Aorta (tissue), 5 donors: ENCODE data around the gene PTGDS. TPM values are rescaled to one million over a fixed set of nuclear protein-coding genes. Genes with fewer than 3 reads are reported as not detected.

Source experiments
- ATAC-seq: fragments of 200-7000 bp; cut with Tn5 transposase; one replicate; pipeline ENCODE4 v1.9.1; 2022; ENCODE audit warnings: moderate library complexity; ENCODE audit not compliant: low FRiP score
- DNase-seq, 2 donors: peaks; one replicate each; pipeline ENCODE4 v3.0.0-alpha.2; 2020
- H3K27ac ChIP-seq, 2 donors: one replicate each; pipeline ENCODE4 v1.5.1; 2013; ENCODE audit warnings: low read length in 2 of 2, mild to moderate bottlenecking in 2 of 2, moderate library complexity in 2 of 2, control low read depth in 1 of 2, inconsistent platforms in 1 of 2, low read depth in 1 of 2
- H3K27me3 ChIP-seq, 2 donors: one replicate each; pipeline ENCODE4 v1.6.1; 2013; ENCODE audit warnings: control low read depth in 1 of 2, low read length in 1 of 2, mild to moderate bottlenecking in 1 of 2, moderate library complexity in 1 of 2; ENCODE audit not compliant: insufficient read depth in 2 of 2, control insufficient read depth in 1 of 2
- H3K36me3 ChIP-seq, 2 donors: one replicate each; pipeline ENCODE4 v1.6.1; 2013; ENCODE audit warnings: control low read depth in 1 of 2, low read length in 1 of 2, mild to moderate bottlenecking in 1 of 2; ENCODE audit not compliant: insufficient read depth in 2 of 2, control insufficient read depth in 1 of 2
- H3K4me1 ChIP-seq, 2 donors: one replicate each; pipeline ENCODE4 v1.6.1; 2013; ENCODE audit warnings: low read length in 2 of 2, control low read depth in 1 of 2, mild to moderate bottlenecking in 1 of 2, moderate library complexity in 1 of 2; ENCODE audit not compliant: insufficient read depth in 2 of 2, control insufficient read depth in 1 of 2
- H3K4me3 ChIP-seq, 2 donors: one replicate each; pipeline ENCODE4 v1.5.1; 2013; ENCODE audit warnings: low read length in 2 of 2, control low read depth in 1 of 2, mild to moderate bottlenecking in 1 of 2
- H3K9me3 ChIP-seq: one replicate; pipeline ENCODE4 v1.6.1; 2013; ENCODE audit warnings: mild to moderate bottlenecking, low read length; ENCODE audit not compliant: control insufficient read depth
- WGBS, 2 donors: extraction: QIAGEN DNeasy Blood & Tissue Kit; methylation state at CpG; one replicate each; pipeline ENCODE4 v1.1.7; 2013; 5-methylcytosine and 5-hydroxymethylcytosine counted together
- intact Hi-C, 2 donors: fragments of 100-400 bp; cut with DNase I; formaldehyde crosslinking; loops; one replicate each; pipeline versions ENCODE4 v1.14.2 to v1.15.0; 2022
- polyA plus RNA-seq, 2 donors: library from polyadenylated mRNA; stranded (reverse); fragments of 200-250 nt; gene quantifications; one replicate each; pipeline ENCODE4 v1.2.3, GENCODE V29; 2013
- total RNA-seq, 2 donors: library from RNA; stranded (reverse); fragmentation: NEBNext Ultra II Directional; extraction: Animal tissue kit (Norgen Biotek cat#: 25700); gene quantifications; one replicate each; pipeline ENCODE4 v1.2.1, GENCODE V29; 2021
- donor health status: healthy with polysubstance abuse.
- donor health status: Bipolar disorder and iron deficiency.
- donor health status: DM: no; HTN: no; CAD: no.
- donor health status: DM: no; HTN: no; CAD: no.
- donor health status: DM: yes; HTN: yes; CAD: no.

PTGDS gene
- total and polyA plus RNA-seq, 4 donors = 12.2 to 145 (median 71.0) TPM

DNA sequence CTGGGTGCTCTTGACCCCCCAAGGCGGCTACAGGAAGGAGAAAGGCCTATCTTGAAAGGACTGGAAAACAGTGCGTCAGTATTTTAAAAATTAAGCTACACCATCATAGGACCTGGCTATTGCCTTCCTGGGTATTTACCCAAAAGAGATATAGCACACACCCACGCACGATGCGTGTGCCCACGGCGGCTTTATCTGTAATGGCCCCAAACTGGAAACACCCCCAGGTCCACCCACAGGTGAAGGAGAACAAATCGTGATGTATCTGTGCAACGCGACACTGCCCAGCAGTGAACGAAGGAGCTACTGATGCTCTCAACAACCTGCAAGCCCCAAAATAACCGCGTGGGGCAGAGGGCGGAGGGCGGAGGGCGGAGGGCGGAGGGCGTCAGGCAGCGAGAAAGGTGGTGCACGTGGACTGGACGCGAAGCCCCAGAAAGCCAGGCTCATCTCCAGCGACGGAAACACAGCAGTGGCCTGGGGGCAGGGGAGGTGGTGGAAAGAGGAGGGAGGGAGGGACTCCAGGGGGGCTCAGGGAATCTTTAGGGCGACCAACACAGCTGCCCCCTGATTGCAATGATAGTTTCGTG lies 12.4 kb upstream of the PTGDS start:
- no peaks in the 10 kb centered on the region for H3K27me3 ChIP-seq
- H3K9me3 ChIP-seq = no peaks in the 10 kb centered on the region
- no peak overlapping the region for H3K27ac ChIP-seq
- ATAC-seq (no peak), DNase-seq (no peak)
- no peak overlapping the region for H3K4me3 ChIP-seq
- no peaks in the 10 kb centered on the region for H3K36me3 ChIP-seq
- no peaks in the 10 kb centered on the region for H3K4me1 ChIP-seq
- WGBS, 2 donors = 91% methylated on average over 26 of the region's 26 CpGs
- intact Hi-C loops = no loop called here

DNA sequence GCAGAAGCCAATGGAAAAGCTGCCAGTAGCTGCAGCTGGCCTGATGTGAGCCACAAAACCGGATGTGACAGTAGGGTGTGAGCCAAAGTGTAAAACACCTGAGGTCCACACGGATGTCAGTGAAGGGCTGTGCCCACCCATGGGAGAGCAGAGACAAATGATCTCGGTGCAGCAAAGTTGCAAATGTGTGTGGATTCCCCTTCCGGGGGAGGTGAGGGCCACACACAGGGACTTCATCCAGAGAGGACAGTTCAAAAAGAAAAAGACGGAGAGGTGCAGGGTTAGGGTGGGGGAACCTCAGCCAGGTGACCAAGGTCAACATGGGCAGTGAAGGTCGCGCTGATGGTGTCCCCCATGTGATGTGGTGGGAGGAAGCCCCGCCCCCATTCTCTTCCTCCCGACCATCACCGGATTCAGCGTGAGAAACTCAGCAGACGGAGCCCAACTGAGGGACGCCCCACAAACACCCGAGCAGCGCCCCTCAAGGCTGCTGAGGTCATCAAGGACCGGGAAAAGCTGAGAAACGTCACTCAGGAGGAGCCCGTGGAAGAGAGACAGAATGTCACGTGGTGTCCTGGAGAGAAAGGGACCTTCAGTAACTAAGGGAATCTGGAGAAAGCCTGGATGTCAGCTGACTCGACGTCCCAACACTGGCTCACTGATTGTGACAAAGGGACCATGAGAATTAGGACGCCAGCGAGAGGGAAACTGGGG lies 11.4 kb upstream of the PTGDS start:
- ATAC-seq (no peak), DNase-seq (no peak)
- H3K4me3 ChIP-seq = no peak overlapping the region
- H3K27me3 ChIP-seq = no peaks in the 10 kb centered on the region
- no peaks in the 10 kb centered on the region for H3K4me1 ChIP-seq
- intact Hi-C loops = no loop called here
- 30 to 31% methylated on average over 23 of the region's 23 CpGs for WGBS, 2 donors
- no peaks in the 10 kb centered on the region for H3K36me3 ChIP-seq
- no peak overlapping the region for H3K27ac ChIP-seq
- H3K9me3 ChIP-seq = no peaks in the 10 kb centered on the region

DNA sequence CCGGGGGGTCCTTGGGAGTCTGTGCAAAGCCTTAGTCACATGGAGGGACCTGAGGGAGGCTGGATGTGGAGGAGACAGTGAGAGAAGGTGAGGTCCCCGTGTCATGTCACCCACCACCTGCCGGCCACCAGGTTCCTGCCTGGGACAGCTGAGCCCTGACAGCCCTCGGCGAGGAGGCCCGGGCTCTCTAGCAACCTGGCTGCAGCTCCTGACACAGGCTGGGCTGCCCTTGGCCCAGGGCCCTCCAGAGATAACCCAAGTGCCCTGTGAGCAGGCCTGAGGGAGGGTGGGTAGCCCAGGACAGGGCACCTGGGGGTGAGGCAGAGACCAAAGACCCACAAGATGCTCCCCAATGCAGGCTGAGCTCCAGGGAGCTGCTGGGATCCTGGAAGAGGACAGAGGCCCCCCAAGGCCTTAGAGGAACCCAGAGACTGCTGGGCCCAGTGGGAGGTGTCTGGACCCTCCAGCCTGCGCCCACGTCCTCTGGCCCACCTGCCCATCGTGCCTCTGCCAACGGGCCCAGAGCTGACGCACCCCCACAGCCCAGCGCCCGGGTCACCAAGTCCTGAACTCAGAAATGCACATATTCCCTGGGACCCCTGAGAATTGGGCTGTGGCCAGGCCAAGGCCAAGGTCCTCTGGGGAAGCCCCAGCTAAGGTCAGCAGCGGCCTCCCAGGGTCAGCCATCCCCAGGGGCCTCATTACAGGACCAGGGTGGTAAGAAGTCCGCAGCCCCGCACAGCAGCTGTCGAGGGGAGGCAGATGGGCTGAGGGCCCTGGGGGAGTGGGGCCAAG lies 8.8 kb upstream of the PTGDS start:
- intact Hi-C loops = no loop called here
- Histone ChIP-seq H3K27me3 (no peaks in the 10 kb centered on the region), H3K4me1 (no peaks in the 10 kb centered on the region), H3K9me3 (no peaks in the 10 kb centered on the region), H3K36me3 (no peaks in the 10 kb centered on the region), H3K4me3 (no peak overlapping the region), H3K27ac (no peak overlapping the region)
- DNase-seq (no peak), ATAC-seq (no peak)
- 84 to 86% methylated on average over 17 of the region's 17 CpGs for WGBS, 2 donors

DNA sequence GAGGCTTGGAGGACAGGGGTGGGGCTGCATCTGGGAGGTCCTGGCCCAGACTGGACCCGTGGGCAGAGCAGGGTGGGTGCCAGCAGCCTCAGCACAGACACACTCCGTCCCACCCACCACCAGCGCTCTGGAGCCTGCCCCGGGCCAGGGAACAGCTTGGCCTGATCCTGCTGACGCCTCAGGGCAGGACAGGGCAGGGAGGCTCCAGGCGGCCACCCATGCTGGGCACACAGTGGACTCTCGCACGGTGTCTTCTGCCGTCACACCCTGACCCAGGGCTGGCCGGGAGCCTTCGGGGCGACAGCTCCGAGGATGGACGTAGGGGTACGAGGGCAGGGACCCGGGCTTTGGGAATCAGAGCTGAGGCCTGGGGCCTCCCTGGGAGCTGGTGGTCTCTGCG lies 8.2 kb upstream of the PTGDS start:
- H3K4me3 ChIP-seq = no peak overlapping the region
- DNase-seq (no peak), ATAC-seq (no peak)
- intact Hi-C loops = no loop called here
- H3K27ac ChIP-seq = no peak overlapping the region
- H3K36me3 ChIP-seq = no peaks in the 10 kb centered on the region
- no peaks in the 10 kb centered on the region for H3K27me3 ChIP-seq
- no peaks in the 10 kb centered on the region for H3K4me1 ChIP-seq
- H3K9me3 ChIP-seq = no peaks in the 10 kb centered on the region
- 86 to 87% methylated on average over 17 of the region's 17 CpGs for WGBS, 2 donors

DNA sequence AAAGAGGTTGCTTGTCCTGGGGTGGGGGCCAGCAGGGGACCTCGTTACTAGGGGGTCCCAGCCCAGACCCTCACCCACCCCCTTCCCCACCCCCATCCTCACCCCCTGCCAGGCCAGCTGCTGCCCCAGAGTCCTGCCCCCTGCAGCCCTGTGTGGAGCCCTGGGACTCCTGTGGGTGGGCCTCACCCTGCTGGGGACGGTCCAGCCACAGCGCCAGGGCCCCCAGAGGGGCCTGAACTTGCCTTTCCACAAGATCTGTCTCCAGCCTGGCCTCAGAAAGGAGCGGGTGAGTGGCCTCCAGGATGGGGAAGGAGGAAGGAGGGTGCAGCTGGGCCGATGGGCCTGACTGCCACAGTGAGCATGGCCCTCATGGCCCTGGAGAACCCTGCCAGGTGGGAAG lies 7.5 kb upstream of the PTGDS start:
- H3K27ac ChIP-seq = no peak overlapping the region
- H3K4me3 ChIP-seq = no peak overlapping the region
- 83 to 84% methylated on average over 5 of the region's 5 CpGs for WGBS, 2 donors
- ATAC-seq (no peak), DNase-seq (no peak)
- H3K9me3 ChIP-seq = no peaks in the 10 kb centered on the region
- no peaks in the 10 kb centered on the region for H3K4me1 ChIP-seq
- no peaks in the 10 kb centered on the region for H3K27me3 ChIP-seq
- H3K36me3 ChIP-seq = no peaks in the 10 kb centered on the region
- intact Hi-C loops = no loop called here

DNA sequence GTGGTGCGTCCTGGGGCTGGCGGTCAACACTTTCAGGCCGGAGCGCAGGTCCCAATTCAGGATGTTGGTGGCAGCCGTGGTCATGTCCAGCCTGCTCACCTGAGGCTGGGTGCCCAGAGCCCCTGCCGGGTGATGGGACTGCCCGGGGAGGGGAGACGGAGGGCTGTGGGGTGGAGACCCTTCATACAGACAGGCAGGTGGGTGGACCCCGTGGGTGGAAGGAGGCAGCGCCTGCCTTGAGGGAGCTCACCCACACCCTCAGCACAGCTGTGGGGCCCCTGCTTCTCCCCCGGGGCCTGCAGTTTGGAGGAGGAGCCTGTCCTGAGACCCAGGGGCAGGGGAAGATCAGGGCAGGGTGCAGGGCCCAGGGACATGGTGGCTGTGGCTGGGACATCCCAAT lies 6.9 kb upstream of the PTGDS start:
- Histone ChIP-seq H3K9me3 (no peaks in the 10 kb centered on the region), H3K27me3 (no peaks in the 10 kb centered on the region), H3K4me1 (no peaks in the 10 kb centered on the region), H3K36me3 (no peaks in the 10 kb centered on the region), H3K4me3 (no peak overlapping the region), H3K27ac (no peak overlapping the region)
- 87 to 94% methylated on average over 11 of the region's 11 CpGs for WGBS, 2 donors
- DNase-seq (no peak), ATAC-seq (no peak)
- intact Hi-C loops = no loop called here

DNA sequence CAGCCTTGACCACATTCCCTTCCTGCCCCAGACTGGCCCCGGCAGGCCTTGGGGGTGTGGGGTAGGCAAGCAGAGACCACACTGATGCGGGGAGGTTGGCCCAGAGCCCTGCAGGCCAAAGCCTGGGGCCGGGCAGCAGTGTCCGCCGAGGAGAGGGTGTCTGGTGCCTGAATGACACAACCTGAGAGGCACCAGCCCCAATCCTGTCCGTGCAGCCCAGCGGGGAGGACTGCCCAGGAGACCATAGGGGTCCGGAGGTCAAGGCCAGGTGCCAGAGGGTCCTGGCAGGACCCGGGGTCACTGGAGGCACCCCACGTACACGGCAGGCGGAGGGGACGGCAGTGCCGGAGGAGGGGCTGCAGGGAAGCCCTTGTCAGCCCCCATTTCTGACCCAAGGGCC lies 5.6 kb upstream of the PTGDS start:
- WGBS, 2 donors = 81 to 83% methylated on average over 14 of the region's 14 CpGs
- intact Hi-C loops = no loop called here
- Histone ChIP-seq H3K4me1 (no peaks in the 10 kb centered on the region), H3K4me3 (no peak overlapping the region), H3K9me3 (no peaks in the 10 kb centered on the region), H3K27me3 (no peaks in the 10 kb centered on the region), H3K36me3 (no peaks in the 10 kb centered on the region), H3K27ac (no peak overlapping the region)
- DNase-seq (no peak), ATAC-seq (no peak)

DNA sequence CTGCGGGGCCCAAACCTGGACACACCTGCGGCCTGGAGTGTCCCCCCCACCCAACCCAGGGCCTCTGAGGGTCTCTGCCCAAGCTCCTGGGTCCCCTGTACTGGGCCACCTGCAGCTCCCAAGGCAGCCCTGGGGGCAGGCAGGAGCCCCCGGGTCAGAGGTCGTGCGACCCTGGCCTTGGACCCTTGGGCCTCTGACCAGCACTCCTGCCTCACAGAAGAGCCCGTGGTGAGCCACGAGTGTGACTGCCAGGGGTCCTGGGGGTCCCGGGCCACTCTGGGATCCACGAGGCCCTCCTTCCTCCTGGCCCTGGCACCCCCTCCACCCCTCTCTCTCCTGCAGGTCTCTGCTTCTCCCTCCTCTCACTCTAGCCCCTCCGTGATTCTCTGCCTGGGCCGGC lies 5.0 kb upstream of the PTGDS start:
- Histone ChIP-seq H3K4me3 (no peak overlapping the region), H3K4me1 (no peaks in the 10 kb centered on the region)

DNA sequence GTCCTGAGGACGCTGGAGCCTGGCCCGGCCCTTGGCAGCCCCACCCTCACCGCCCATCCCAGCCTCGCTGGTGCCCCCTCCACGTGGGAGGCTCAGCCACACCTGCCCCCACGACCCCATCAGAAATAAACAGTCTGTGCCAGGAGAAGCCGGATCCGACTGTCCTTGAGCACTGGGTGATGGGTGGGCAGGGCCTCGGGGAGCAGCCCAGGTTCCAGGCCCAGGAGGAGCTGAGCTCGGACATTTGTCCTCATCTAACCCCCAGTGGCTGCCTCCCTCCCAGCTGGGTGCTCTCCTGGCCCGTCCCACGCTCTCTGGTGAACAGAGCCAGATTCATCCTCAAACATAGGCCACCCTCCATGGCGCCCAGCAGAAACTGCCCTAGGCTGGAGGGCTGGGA lies 4.6 kb upstream of the PTGDS start:
- intact Hi-C loops = no loop called here
- Histone ChIP-seq H3K9me3 (no peaks in the 10 kb centered on the region), H3K4me3 (no peak overlapping the region), H3K4me1 (no peaks in the 10 kb centered on the region), H3K27ac (no peak overlapping the region), H3K27me3 (no peaks in the 10 kb centered on the region), H3K36me3 (no peaks in the 10 kb centered on the region)
- no peak for DNase-seq
- ATAC-seq = no peak
- WGBS, 2 donors = 70 to 72% methylated on average over 13 of the region's 13 CpGs

More for the DNA sequence above, 5.0 kb upstream of the PTGDS start:
- H3K27ac ChIP-seq = no peak overlapping the region
- ATAC-seq (no peak), DNase-seq (no peak)
- intact Hi-C loops = no loop called here
- no peaks in the 10 kb centered on the region for H3K36me3 ChIP-seq
- no peaks in the 10 kb centered on the region for H3K9me3 ChIP-seq
- no peaks in the 10 kb centered on the region for H3K27me3 ChIP-seq
- 84 to 88% methylated on average over 11 of the region's 11 CpGs for WGBS, 2 donors
